ENCODE measurements around the gene NSD1.

- TF ChIP-seq CTCF (IDR thresholded peaks at IDR 0.05; ENCODE audit: low read depth, low read length, poor library complexity, severe bottlenecking) (no peak), EZH2phosphoT487 (IDR thresholded peaks at IDR 0.05; ENCODE audit: borderline replicate concordance, low read length) (no peak)
Observed at GRCh38 chr5:177133853-177134696, 502 bp downstream of the NSD1 start.

All from DOHH2 (cell line).